ENCODE data around the gene ZMYND8. TPM values are rescaled to one million over a fixed set of nuclear protein-coding genes. Genes with fewer than 3 reads are reported as not detected.
A peak's percentile ranks its signal among the peaks of the same experiment; 100 is the strongest.

Gene ZMYND8
- total RNA-seq, 1 donor from 2014 or later = 49.3 TPM

GRCh38 chr20:47338131-47338628 lies 18.3 kb downstream of the ZMYND8 start:
- intact Hi-C loops (cut with DNase I) = no loop called here
- DNase-seq (ENCODE audit: low spot score) = no peak
- ATAC-seq = no peak

GRCh38 chr20:47337413-47337812 lies 19.1 kb downstream of the ZMYND8 start:
- no peak for DNase-seq (ENCODE audit: low spot score)
- intact Hi-C loops (cut with DNase I) = no loop called here

GRCh38 chr20:47336129-47336754 lies 20.3 kb downstream of the ZMYND8 start:
- intact Hi-C loops (cut with DNase I) = no loop called here
- peak; percentile 78 for ATAC-seq

More at GRCh38 chr20:47337413-47337812, 19.1 kb downstream of the ZMYND8 start:
- ATAC-seq = no peak

GRCh38 chr20:47335251-47336128 lies 21.0 kb downstream of the ZMYND8 start:
- ATAC-seq = no peak
- intact Hi-C loops (cut with DNase I) = no loop called here
- DNase-seq (ENCODE audit: low spot score) = no peak

More at GRCh38 chr20:47336129-47336754, 20.3 kb downstream of the ZMYND8 start:
- no peak for DNase-seq (ENCODE audit: low spot score)

GRCh38 chr20:47334022-47334551 lies 22.4 kb downstream of the ZMYND8 start:
- peak; percentile 77 for ATAC-seq
- DNase-seq (ENCODE audit: low spot score) = no peak
- intact Hi-C loops (cut with DNase I) = no loop called here

- ATAC-seq (no peak), DNase-seq (ENCODE audit: low spot score) (no peak)
- intact Hi-C loops (cut with DNase I) = no loop called here
Measured at GRCh38 chr20:47332381-47333206, 23.9 kb downstream of the ZMYND8 start.

GRCh38 chr20:47330933-47331708 lies 25.4 kb downstream of the ZMYND8 start:
- intact Hi-C loops (cut with DNase I) = no loop called here
- DNase-seq (ENCODE audit: low spot score) = no peak
- no peak for ATAC-seq

- intact Hi-C loops (cut with DNase I) = no loop called here
- DNase-seq (ENCODE audit: low spot score) (no peak), ATAC-seq (no peak)
Measured at GRCh38 chr20:47330071-47330470, 26.4 kb downstream of the ZMYND8 start.

GRCh38 chr20:47328129-47328528 lies 28.4 kb downstream of the ZMYND8 start:
- ATAC-seq = no peak
- intact Hi-C loops (cut with DNase I) = no loop called here
- no peak for DNase-seq (ENCODE audit: low spot score)

- intact Hi-C loops (cut with DNase I) = no loop called here
- DNase-seq (ENCODE audit: low spot score) (no peak), ATAC-seq (no peak)
Measured at GRCh38 chr20:47327711-47328110, 28.8 kb downstream of the ZMYND8 start.

GRCh38 chr20:47326658-47327268 lies 29.7 kb downstream of the ZMYND8 start:
- intact Hi-C loops (cut with DNase I) = no loop called here
- no peak for DNase-seq (ENCODE audit: low spot score)
- ATAC-seq = no peak

GRCh38 chr20:47325242-47325641 lies 31.3 kb downstream of the ZMYND8 start:
- DNase-seq (ENCODE audit: low spot score) (no peak), ATAC-seq (no peak)
- intact Hi-C loops (cut with DNase I) = no loop called here

GRCh38 chr20:47320990-47321805 lies 35.3 kb downstream of the ZMYND8 start:
- DNase-seq (ENCODE audit: low spot score) = no peak
- intact Hi-C loops (cut with DNase I) = no loop called here
- no peak for ATAC-seq

- intact Hi-C loops (cut with DNase I) = loop anchor here (5.0 kb wide), 1 partner anchor 43 kb away; no protein-coding TSS in a partner anchor
- DNase-seq (ENCODE audit: low spot score) (peak; percentile 62), ATAC-seq (peak; percentile 22)
Measured at GRCh38 chr20:47319517-47320252, 36.8 kb downstream of the ZMYND8 start.

- ATAC-seq (peak; percentile 83), DNase-seq (ENCODE audit: low spot score) (peak; percentile 74)
- intact Hi-C loops (cut with DNase I) = loop anchor here (5.0 kb wide), 1 partner anchor 43 kb away; no protein-coding TSS in a partner anchor
Measured at GRCh38 chr20:47318586-47319516, 37.6 kb downstream of the ZMYND8 start.

Data from sciatic nerve (tissue), 2 donors.